Daoy (cell line): Measurements from ENCODE around the gene MISP3. TPM values are rescaled to one million over a fixed set of nuclear protein-coding genes. Genes with fewer than 3 reads are reported as not detected.
"Not testable (repeated sequence)": the region's sequence is repeated elsewhere in the genome, so short reads cannot be mapped to it uniquely, and the experiment has no call there.

ENCODE experiments used
- DNase-seq: peaks from one replicate; pipeline ENCODE4 v3.0.0-alpha.2; 2015; ENCODE audit warnings: low read depth
- total RNA-seq: library from RNA; depleted of rRNA; stranded (reverse); fragments of >200 nt; shearing (Covaris generic); gene quantifications from 2 replicates; pipeline ENCODE4 v1.2.3, GENCODE V29; 2014; rRNA removed

The MISP3 gene
- total RNA-seq: 0.29 and 1.3 TPM in 2 replicates

- DNase-seq: peak; percentile 62
Observed at GRCh38 chr19:14072535-14073260, at the start of gene MISP3. Gene MISP3, plus strand, starts transcription at chr19:14072786. Its CDS starts 524 bp downstream, at chr19:14073310.

GRCh38 chr19:14023404-14024235, 49.0 kb upstream of the MISP3 start:
- DNase-seq: peak; percentile 80

GRCh38 chr19:14026652-14027192, 45.9 kb upstream of the MISP3 start:
- DNase-seq: not testable (repeated sequence)

- no peak for DNase-seq
Observed at GRCh38 chr19:14027856-14028450, 44.6 kb upstream of the MISP3 start, which contains the start of gene RLN3. Gene RLN3, plus strand, starts transcription at chr19:14028148. Its CDS starts 57 bp downstream, at chr19:14028205.

GRCh38 chr19:14028901-14029300, 43.7 kb upstream of the MISP3 start:
- no peak for DNase-seq

GRCh38 chr19:14030997-14031718, 41.4 kb upstream of the MISP3 start:
- no peak for DNase-seq

- peak; percentile 68 for DNase-seq
Observed at GRCh38 chr19:14031719-14032480, 40.7 kb upstream of the MISP3 start, which contains the start of gene IL27RA. Gene IL27RA, plus strand, starts transcription at chr19:14031762. Its CDS starts 111 bp downstream, at chr19:14031873.

- no peak for DNase-seq
Observed at GRCh38 chr19:14033946-14034345, 38.6 kb upstream of the MISP3 start.

GRCh38 chr19:14035159-14035558, 37.4 kb upstream of the MISP3 start:
- DNase-seq: not testable (repeated sequence)

GRCh38 chr19:14035706-14036105, 36.9 kb upstream of the MISP3 start:
- DNase-seq: no peak

GRCh38 chr19:14039181-14039580, 33.4 kb upstream of the MISP3 start:
- no peak for DNase-seq

- DNase-seq: peak; percentile 51
Observed at GRCh38 chr19:14042659-14043608, 29.7 kb upstream of the MISP3 start.

GRCh38 chr19:14047866-14048265, 24.7 kb upstream of the MISP3 start:
- DNase-seq: not testable (repeated sequence)

GRCh38 chr19:14048443-14049153, 24.0 kb upstream of the MISP3 start:
- peak; percentile 54 for DNase-seq

GRCh38 chr19:14050512-14050911, 22.1 kb upstream of the MISP3 start:
- DNase-seq: no peak

GRCh38 chr19:14050961-14051360, 21.6 kb upstream of the MISP3 start:
- not testable (repeated sequence) for DNase-seq

GRCh38 chr19:14051980-14052379, 20.6 kb upstream of the MISP3 start:
- no peak for DNase-seq

GRCh38 chr19:14052470-14052869, 20.1 kb upstream of the MISP3 start:
- DNase-seq: no peak

- no peak for DNase-seq
Observed at GRCh38 chr19:14053032-14053431, 19.6 kb upstream of the MISP3 start.
